Measurements from ENCODE around the gene DZIP1. TPM values are rescaled to one million over a fixed set of nuclear protein-coding genes. Genes with fewer than 3 reads are reported as not detected.

DZIP1 gene, protein sequence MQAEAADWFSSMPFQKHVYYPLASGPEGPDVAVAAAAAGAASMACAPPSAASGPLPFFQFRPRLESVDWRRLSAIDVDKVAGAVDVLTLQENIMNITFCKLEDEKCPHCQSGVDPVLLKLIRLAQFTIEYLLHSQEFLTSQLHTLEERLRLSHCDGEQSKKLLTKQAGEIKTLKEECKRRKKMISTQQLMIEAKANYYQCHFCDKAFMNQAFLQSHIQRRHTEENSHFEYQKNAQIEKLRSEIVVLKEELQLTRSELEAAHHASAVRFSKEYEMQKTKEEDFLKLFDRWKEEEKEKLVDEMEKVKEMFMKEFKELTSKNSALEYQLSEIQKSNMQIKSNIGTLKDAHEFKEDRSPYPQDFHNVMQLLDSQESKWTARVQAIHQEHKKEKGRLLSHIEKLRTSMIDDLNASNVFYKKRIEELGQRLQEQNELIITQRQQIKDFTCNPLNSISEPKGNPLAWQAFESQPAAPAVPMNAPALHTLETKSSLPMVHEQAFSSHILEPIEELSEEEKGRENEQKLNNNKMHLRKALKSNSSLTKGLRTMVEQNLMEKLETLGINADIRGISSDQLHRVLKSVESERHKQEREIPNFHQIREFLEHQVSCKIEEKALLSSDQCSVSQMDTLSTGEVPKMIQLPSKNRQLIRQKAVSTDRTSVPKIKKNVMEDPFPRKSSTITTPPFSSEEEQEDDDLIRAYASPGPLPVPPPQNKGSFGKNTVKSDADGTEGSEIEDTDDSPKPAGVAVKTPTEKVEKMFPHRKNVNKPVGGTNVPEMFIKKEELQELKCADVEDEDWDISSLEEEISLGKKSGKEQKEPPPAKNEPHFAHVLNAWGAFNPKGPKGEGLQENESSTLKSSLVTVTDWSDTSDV
- 10.6 to 12.3 TPM (median 11.6 TPM) in 5 replicates for total RNA-seq (2022; extraction: Qiagen RNA extraction)

DNA sequence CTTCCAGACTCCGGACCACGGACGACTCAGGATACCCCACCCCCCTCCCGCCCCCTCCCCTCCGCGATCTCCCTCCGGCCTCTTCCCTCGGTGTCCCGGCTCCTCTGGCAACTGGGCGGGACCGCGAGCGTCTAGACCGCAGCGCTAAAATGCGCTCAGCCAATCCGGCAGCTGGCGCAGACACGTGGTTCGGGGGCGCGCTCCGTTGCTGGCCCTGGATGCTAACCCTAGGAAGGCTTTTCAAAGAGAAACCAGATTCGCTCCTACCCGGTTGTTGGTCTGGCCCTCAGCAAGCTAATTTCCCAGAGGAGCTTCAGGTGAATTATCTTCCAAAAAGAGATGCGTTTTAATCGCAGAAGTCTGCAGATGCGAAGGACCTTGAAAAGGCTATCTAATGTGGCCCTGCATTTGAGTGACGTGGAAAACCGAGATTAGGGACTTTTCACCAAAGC, at the start of gene DZIP1:
TSS of gene DZIP1 (minus strand) at position 106 of the 452 bp plus-strand sequence. CDS start 2,677 bp downstream, outside the sequence.

DNA sequence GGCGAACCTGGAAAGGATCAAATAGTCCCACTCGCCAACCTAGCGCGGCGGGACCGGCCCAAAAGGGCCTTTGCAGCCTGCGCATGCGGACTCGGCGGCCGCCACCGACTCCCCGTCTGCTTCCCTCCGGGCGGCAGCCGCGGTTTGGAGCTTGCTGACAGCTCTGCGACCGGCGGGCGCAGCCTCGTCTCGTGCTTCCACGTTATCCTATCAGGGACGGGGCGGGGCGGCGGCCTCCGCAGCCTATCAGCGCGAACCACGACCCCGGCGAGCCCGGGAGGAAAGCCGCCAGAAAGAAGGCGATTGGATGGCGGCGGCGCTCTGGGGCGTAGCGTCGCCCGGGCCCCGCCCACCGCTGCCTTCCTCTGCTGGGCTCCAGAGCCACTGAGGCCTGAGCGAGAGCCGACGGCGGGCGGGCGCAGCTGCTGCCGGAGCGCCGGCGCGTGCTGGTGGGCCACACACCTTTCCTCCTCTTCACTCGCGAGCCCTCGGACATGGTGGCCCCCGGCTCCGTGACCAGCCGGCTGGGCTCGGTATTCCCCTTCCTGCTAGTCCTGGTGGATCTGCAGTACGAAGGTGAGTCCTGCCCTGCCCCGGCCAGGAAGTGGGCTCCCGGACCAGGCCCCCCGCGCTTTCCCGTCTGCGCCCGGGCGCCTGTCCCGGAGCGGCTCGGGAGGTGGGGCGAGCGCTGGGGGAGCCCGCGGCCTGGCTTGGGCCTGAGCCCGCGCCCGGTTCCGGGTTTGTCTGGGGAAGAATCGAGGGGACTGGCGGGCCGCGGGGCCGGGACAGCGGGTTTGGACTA, 32.5 kb upstream of the DZIP1 start, which contains the start of gene DNAJC3:
TSS of gene DNAJC3 (plus strand) at position 378 of the 802 bp plus-strand sequence. CDS start at position 495, 117 bp downstream.

DNA sequence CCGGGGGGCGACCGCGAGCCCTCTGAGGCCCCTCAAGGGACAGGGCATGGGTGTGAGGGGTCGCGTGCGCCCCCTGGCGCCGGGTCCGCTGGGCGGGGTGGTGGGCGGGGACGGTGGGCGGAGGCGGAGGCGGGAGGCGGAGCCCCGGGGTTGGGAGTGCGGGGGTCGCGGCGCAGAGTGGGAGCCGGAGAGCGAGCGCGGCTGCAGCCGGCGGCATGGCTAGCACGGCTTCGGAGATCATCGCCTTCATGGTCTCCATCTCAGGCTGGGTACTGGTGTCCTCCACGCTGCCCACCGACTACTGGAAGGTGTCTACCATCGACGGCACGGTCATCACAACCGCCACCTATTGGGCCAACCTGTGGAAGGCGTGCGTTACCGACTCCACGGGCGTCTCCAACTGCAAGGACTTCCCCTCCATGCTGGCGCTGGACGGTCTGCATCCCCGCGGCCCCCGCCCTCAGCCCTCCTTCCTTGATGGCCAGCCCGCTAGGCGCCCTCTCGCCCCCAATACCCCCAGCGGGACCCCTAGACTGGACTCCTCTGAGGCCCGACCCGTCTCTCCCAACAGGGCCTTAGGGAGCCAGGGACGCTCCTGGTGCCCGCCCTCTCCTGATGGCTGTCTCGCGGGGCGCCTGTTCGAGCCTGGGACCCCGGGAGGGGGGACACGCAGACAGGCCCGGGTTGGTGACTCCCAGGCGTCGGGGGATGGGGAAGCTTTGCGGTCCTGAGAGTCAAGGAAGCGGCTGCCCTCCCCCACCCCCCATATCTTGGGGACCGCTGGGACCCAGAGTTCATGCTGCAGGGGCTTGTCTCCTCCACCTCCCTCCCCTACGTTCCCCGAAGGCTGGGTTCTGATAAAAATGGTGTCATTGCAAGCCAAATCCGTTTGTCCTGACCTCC, 91.7 kb downstream of the DZIP1 start, which contains the start of gene CLDN10:
TSS of gene CLDN10 (plus strand) at position 182 of the 903 bp plus-strand sequence. CDS start at position 216, 34 bp downstream.

Other genes starting within 250 kb of the DZIP1 start
- 0.14 to 0.22 TPM (median 0.16 TPM) in 5 replicates for gene CLDN10, start 92.0 kb downstream of the DZIP1 start, total RNA-seq (2022; extraction: Qiagen RNA extraction)
- 10.8 to 14.9 TPM (median 11.9 TPM) in 5 replicates for gene DNAJC3, start 32.4 kb upstream of the DZIP1 start, total RNA-seq (2022; extraction: Qiagen RNA extraction)

Data from A549 treated with AZD2906 at 1 μM for 4 hours (cell line).